Omental fat pad (tissue), 4 donors: ENCODE data around the gene CEMIP. TPM values are rescaled to one million over a fixed set of nuclear protein-coding genes. Genes with fewer than 3 reads are reported as not detected.
A peak's percentile ranks its signal among the peaks of the same experiment; 100 is the strongest.

ENCODE experiments used
- ATAC-seq: fragments of 150-250 bp; one replicate; pipeline ENCODE4 v1.9.1; 2016; ENCODE audit warnings: mild to moderate bottlenecking, moderate library complexity; ENCODE audit not compliant: low FRiP score
- DNase-seq: peaks from one replicate; pipeline ENCODE4 v3.0.0-alpha.2; 2019; ENCODE audit warnings: low spot score
- CTCF ChIP-seq, 3 donors: fragments of 450-650 bp; IDR thresholded peaks; one replicate each; pipeline ENCODE4 v1.5.1; 2016 to 2017; ENCODE audit warnings: antibody characterized with exemption in 3 of 3, mild to moderate bottlenecking in 3 of 3, moderate library complexity in 2 of 3
- total RNA-seq, 4 donors: library from RNA; depleted of rRNA; stranded (reverse); fragments of >200 nt; gene quantifications; one replicate each; pipeline ENCODE4 v1.1.0, GENCODE V29; 2016

The CEMIP gene
- total RNA-seq, 4 donors from 2014 or later = 0.19 to 9.5 (median 1.2) TPM; not detected in 1

GRCh38 chr15:80776420-80777045, 2.6 kb upstream of the CEMIP start:
- peak; percentile 62 for DNase-seq
- ATAC-seq = peak; percentile 67
- TF ChIP-seq CTCF (IDR thresholded peaks at IDR 0.05) = peak in 1 of 3 donors; percentile 7

GRCh38 chr15:80777137-80777536, 2.0 kb upstream of the CEMIP start:
- ATAC-seq = no peak
- DNase-seq = no peak
- no peak for TF ChIP-seq CTCF (IDR thresholded peaks at IDR 0.05)

GRCh38 chr15:80777826-80778620, 1.1 kb upstream of the CEMIP start:
- ATAC-seq (no peak), DNase-seq (no peak)
- TF ChIP-seq CTCF (IDR thresholded peaks at IDR 0.05) = no peak

- DNase-seq (no peak), ATAC-seq (no peak)
- TF ChIP-seq CTCF (IDR thresholded peaks at IDR 0.05) = no peak
Measured at GRCh38 chr15:80778621-80778963, 578 bp upstream of the CEMIP start.

GRCh38 chr15:80779658-80780415, 667 bp downstream of the CEMIP start:
- ATAC-seq (no peak), DNase-seq (no peak)
- no peak for TF ChIP-seq CTCF (IDR thresholded peaks at IDR 0.05)

- ATAC-seq (no peak), DNase-seq (no peak)
- TF ChIP-seq CTCF (IDR thresholded peaks at IDR 0.05) = no peak
Measured at GRCh38 chr15:80780416-80781221, 1.4 kb downstream of the CEMIP start.
